Tibial nerve (tissue), 4 donors: ENCODE measurements around the gene PTPN14. TPM values are rescaled to one million over a fixed set of nuclear protein-coding genes. Genes with fewer than 3 reads are reported as not detected.

Experiments used
- DNase-seq, 2 donors: peaks; one replicate each; pipeline ENCODE4 v3.0.0-alpha.2; 2019; ENCODE audit warnings: low spot score in 2 of 2
- H3K27ac ChIP-seq, 4 donors: fragments of 200-600 bp; sonication (generic) in 3 of 4; one replicate each; pipeline ENCODE4 v1.5.1; 2017 to 2019; ENCODE audit warnings: mild to moderate bottlenecking in 1 of 4
- H3K27me3 ChIP-seq, 2 donors: fragments of 200-600 bp; sonication (generic) in 1 of 2; one replicate each; pipeline versions ENCODE4 v1.5.1 to v1.6.0; 2017 to 2019
- H3K36me3 ChIP-seq, 3 donors: fragments of 200-600 bp; sonication (generic); one replicate each; pipeline ENCODE4 v1.5.1; 2018 to 2019
- H3K4me1 ChIP-seq, 4 donors: fragments of 200-600 bp; sonication (generic) in 3 of 4; one replicate each; pipeline ENCODE4 v1.5.1; 2017 to 2019
- H3K4me3 ChIP-seq, 4 donors: fragments of 200-600 bp; sonication (generic) in 3 of 4; one replicate each; pipeline ENCODE4 v1.5.1; 2017 to 2019; ENCODE audit warnings: mild to moderate bottlenecking in 1 of 4, moderate library complexity in 1 of 4
- H3K9me3 ChIP-seq, 4 donors: fragments of 200-600 bp; sonication (generic) in 3 of 4; one replicate each; pipeline ENCODE4 v1.5.1; 2017 to 2019
- EP300 ChIP-seq, 2 donors: sonication (generic); formaldehyde crosslinking; IDR thresholded peaks; one replicate each; pipeline ENCODE4 v1.6.1; 2017; ENCODE audit warnings: antibody characterized with exemption in 2 of 2, mild to moderate bottlenecking in 1 of 2
- POLR2A ChIP-seq, 2 donors: fragments of 450-650 bp; IDR thresholded peaks; one replicate each; pipeline ENCODE4 v1.6.1; 2017; ENCODE audit warnings: antibody characterized with exemption in 2 of 2, mild to moderate bottlenecking in 2 of 2, moderate library complexity in 2 of 2
- WGBS, 2 donors: methylation state at CpG; one replicate each; pipeline ENCODE4 v1.1.5; 2018; 5-methylcytosine and 5-hydroxymethylcytosine counted together
- total RNA-seq, 4 donors: library from RNA; depleted of rRNA; stranded (reverse); fragments of >200 nt; gene quantifications; one replicate each; pipeline ENCODE4 v1.1.0, GENCODE V29; 2016
- TF ChIP-seq, protein P1 (sequence below), 5 experiments: fragments of 200-600 bp in 3 of 5; fragments of 450-650 bp in 2 of 5; sonication (generic) in 3 of 5; IDR thresholded peaks; one replicate each; pipeline ENCODE4 v1.5.1; 2016 to 2019; ENCODE audit warnings: antibody characterized with exemption in 5 of 5, mild to moderate bottlenecking in 3 of 5, moderate library complexity in 2 of 5

The PTPN14 gene
- total RNA-seq, 4 donors from 2014 or later: 25.8 to 47.4 (median 38.2) TPM

DNA sequence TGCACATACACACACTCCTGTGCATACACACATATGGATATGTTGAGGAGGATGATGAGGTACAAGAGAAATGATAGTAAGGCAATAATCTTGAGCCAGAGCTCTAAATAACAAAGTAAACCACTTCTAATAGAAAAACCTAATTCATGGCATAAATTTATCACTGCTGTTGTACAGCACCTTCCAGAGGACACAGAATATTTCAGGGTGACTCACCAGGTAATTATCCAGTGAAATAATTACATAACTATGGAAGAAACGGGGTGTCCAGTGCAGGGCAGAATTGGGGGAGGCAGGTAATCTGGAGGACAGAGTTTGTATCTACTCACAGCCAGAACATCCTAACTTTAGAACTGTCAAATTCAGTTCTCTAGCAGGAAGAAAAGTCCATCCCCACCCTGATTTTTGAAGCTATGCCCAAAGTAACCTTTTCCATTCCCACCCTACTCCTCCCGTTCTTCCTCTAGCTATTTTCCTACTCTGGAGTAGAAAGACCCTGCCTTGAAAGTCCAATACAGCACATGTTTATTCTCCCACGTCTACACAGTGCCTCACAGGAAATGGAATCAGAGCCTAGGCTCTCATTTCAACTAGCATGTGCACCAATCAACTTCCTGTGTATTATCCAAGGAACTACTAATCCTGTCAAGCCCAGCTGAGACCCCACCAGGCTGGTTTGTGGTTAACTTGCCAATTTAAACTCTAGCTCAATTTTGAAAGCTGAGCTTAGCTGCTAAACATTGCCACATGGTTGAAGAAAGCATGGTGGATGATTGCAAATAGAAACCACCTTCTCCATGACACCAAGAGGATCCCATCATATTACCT lies 96.6 kb downstream of the PTPN14 start:
- 32 to 42% methylated on average over 3 of the region's 3 CpGs for WGBS, 2 donors
- TF ChIP-seq EP300 (IDR thresholded peaks at IDR 0.05) (no peak), POLR2A (IDR thresholded peaks at IDR 0.05) (no peak)
- TF ChIP-seq, protein P1, sequence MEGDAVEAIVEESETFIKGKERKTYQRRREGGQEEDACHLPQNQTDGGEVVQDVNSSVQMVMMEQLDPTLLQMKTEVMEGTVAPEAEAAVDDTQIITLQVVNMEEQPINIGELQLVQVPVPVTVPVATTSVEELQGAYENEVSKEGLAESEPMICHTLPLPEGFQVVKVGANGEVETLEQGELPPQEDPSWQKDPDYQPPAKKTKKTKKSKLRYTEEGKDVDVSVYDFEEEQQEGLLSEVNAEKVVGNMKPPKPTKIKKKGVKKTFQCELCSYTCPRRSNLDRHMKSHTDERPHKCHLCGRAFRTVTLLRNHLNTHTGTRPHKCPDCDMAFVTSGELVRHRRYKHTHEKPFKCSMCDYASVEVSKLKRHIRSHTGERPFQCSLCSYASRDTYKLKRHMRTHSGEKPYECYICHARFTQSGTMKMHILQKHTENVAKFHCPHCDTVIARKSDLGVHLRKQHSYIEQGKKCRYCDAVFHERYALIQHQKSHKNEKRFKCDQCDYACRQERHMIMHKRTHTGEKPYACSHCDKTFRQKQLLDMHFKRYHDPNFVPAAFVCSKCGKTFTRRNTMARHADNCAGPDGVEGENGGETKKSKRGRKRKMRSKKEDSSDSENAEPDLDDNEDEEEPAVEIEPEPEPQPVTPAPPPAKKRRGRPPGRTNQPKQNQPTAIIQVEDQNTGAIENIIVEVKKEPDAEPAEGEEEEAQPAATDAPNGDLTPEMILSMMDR (IDR thresholded peaks at IDR 0.05): no peak
- Histone ChIP-seq H3K27ac (no peak overlapping the region), H3K4me3 (no peak overlapping the region), H3K27me3 (no peaks in the 10 kb centered on the region), H3K4me1 (peaks cover 0 to 33% (median 10%) of the 10 kb centered on the region in 4 donors), H3K36me3 (no peaks in the 10 kb centered on the region), H3K9me3 (no peaks in the 10 kb centered on the region)
- no peak for DNase-seq

DNA sequence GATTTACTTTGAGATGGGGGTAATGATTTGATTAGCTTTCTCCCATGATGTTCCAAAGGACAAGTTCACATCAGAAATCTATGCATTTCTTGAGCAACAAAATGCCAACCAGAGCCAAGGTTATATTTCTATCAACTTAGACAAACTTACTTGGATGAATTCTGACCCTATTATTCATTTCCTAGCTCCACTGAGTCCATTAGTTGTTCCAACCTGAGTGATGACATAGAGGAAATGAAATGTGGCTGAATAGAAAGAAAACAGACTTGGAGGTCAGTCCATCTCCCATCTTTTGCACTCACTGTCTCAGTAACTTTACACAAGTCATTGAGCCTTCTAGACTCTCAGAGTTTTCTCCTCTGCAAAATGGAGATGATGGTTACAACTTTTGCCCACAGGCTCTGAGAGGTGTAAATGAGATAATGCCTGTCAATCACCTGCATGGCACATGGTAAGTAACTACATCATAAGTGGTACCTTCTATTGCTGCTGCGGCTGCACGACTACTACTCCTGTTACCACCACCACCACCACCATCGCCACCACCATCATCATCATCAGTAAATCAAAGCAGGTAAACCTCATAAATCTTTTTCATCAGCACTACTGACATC lies 98.2 kb downstream of the PTPN14 start:
- Histone ChIP-seq H3K9me3 (no peaks in the 10 kb centered on the region), H3K27me3 (no peaks in the 10 kb centered on the region)

DNA sequence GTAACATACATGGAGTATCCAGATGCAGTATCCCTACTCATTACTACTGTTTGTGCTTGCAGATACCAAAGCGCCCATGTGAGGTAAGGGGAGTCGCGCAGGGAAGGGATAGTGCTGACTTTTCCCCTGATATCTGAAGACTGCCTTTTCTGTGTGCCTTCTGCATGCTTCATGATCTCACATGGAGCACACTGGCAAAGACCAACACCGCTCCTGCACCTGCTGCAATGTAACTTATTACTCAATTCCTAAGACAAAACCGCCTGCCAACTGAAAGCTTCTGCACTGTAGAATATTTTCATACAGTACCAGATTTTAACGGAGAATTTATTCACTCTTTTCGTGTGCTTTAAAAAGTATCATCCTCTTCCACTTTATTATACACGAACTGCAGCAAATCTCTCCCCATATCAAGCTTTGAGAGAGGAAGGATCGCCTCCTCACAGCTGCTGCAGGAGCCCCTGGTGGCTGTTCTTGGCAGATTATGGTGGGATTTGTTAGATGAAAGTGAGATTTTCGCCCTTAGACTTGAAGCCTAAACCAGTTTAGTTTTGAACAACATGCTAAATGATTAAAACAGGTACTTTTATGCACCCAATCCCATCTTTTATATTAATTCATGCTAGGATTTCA lies 99.1 kb downstream of the PTPN14 start:
- Histone ChIP-seq H3K9me3 (no peaks in the 10 kb centered on the region), H3K4me1 (peaks cover 0 to 41% (median 10%) of the 10 kb centered on the region in 4 donors), H3K36me3 (no peaks in the 10 kb centered on the region), H3K27ac (no peak overlapping the region), H3K27me3 (no peaks in the 10 kb centered on the region), H3K4me3 (no peak overlapping the region)
- TF ChIP-seq, protein P1 (IDR thresholded peaks at IDR 0.05): no peak
- 71 to 72% methylated on average over 10 of the region's 10 CpGs for WGBS, 2 donors
- DNase-seq: no peak

More for the DNA sequence above, 98.2 kb downstream of the PTPN14 start:
- Histone ChIP-seq H3K36me3 (no peaks in the 10 kb centered on the region), H3K4me3 (no peak overlapping the region), H3K27ac (no peak overlapping the region), H3K4me1 (peaks cover 0 to 33% (median 10%) of the 10 kb centered on the region in 4 donors)
- 97 to 98% methylated on average over 3 of the region's 3 CpGs for WGBS, 2 donors
- no peak for TF ChIP-seq POLR2A (IDR thresholded peaks at IDR 0.05)
- TF ChIP-seq EP300 (IDR thresholded peaks at IDR 0.05): no peak
- DNase-seq: no peak

DNA sequence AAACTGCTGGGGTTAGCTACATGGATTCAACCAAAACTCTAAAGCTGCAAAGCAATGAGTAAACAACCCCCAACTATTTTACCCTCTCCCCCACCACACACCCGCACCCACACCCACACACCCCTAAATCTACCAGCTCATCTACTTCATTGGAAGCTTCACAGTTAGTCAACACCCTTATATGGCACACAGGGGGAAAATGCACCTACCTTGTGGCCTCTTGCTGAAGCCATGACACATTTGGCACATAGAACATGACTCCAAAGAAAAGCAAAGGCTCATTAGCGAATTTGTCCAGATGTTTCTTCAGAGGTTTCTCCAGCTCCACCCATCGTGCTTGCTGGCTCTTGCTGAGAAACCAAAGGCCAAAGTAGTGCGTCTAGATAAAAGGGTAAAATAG lies 99.8 kb downstream of the PTPN14 start:
- DNase-seq: no peak
- TF ChIP-seq POLR2A (IDR thresholded peaks at IDR 0.05) (no peak), EP300 (IDR thresholded peaks at IDR 0.05) (no peak)
- TF ChIP-seq, protein P1 (IDR thresholded peaks at IDR 0.05): no peak
- Histone ChIP-seq H3K4me1 (peaks cover 0 to 48% (median 10%) of the 10 kb centered on the region in 4 donors), H3K27ac (no peak overlapping the region), H3K9me3 (no peaks in the 10 kb centered on the region), H3K4me3 (no peak overlapping the region), H3K27me3 (no peaks in the 10 kb centered on the region), H3K36me3 (no peaks in the 10 kb centered on the region)
- WGBS, 2 donors: 78 to 82% methylated on average over 4 of the region's 4 CpGs

DNA sequence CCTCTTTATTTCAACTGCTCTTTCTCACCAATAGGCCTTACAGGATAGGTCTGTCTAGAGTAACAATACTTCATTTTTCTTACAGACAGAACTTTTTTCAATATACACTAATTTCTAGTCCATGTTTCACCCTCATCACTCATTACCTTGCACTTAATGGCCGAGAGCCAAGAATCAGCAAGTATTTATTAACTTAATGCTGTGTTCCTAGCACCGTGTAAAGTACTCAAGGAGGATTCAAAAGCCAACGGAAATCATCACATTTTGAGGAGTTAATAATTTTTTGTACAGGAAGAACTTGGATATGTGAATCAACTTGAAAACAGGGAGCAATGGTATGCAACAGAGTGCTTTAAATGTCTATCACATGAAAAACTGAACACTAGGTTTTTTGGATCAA lies 102.0 kb downstream of the PTPN14 start:
- TF ChIP-seq POLR2A (IDR thresholded peaks at IDR 0.05) (no peak), EP300 (IDR thresholded peaks at IDR 0.05) (no peak)
- TF ChIP-seq, protein P1 (IDR thresholded peaks at IDR 0.05): no peak
- WGBS, 2 donors: 92 to 96% methylated on average over 3 of the region's 3 CpGs
- Histone ChIP-seq H3K27ac (no peak overlapping the region), H3K27me3 (no peaks in the 10 kb centered on the region), H3K9me3 (no peaks in the 10 kb centered on the region), H3K4me1 (peaks cover 0 to 57% (median 19%) of the 10 kb centered on the region in 4 donors), H3K36me3 (no peaks in the 10 kb centered on the region), H3K4me3 (no peak overlapping the region)
- DNase-seq: no peak
